ENCODE measurements around the gene TAF1B.
A peak's percentile ranks its signal among the peaks of the same experiment; 100 is the strongest.

Gene TAF1B

GRCh38 chr2:9958057-9958456, 114.8 kb downstream of the TAF1B start:
- Histone ChIP-seq H3K27me3 (replicated peaks; ENCODE audit: control insufficient read depth, insufficient read depth, low read length) (no peaks in the 10 kb centered on the region), H3K36me3 (ENCODE audit: control insufficient read depth, insufficient read depth, low read length, severe bottlenecking) (peaks cover 3% of the 10 kb centered on the region), H3K4me3 (ENCODE audit: low read length) (no peak overlapping the region), H3K4me1 (ENCODE audit: control insufficient read depth, insufficient read depth, low read length) (peaks cover 7% of the 10 kb centered on the region), H3K9ac (ENCODE audit: low read length) (no peak overlapping the region), H3K9me3 (ENCODE audit: control insufficient read depth, low read length) (no peaks in the 10 kb centered on the region)
- DNase-seq (ENCODE audit: low read depth), result no peak

GRCh38 chr2:9959262-9959661, 116.0 kb downstream of the TAF1B start:
- Histone ChIP-seq H3K27me3 (replicated peaks; ENCODE audit: control insufficient read depth, insufficient read depth, low read length) (no peaks in the 10 kb centered on the region), H3K36me3 (ENCODE audit: control insufficient read depth, insufficient read depth, low read length, severe bottlenecking) (peaks cover 3% of the 10 kb centered on the region), H3K4me3 (ENCODE audit: low read length) (no peak overlapping the region), H3K9me3 (ENCODE audit: control insufficient read depth, low read length) (no peaks in the 10 kb centered on the region), H3K9ac (ENCODE audit: low read length) (no peak overlapping the region), H3K4me1 (ENCODE audit: control insufficient read depth, insufficient read depth, low read length) (peaks cover 3% of the 10 kb centered on the region)
- DNase-seq (ENCODE audit: low read depth), result no peak

- H3K9me3 ChIP-seq (ENCODE audit: control insufficient read depth, low read length), result no peaks in the 10 kb centered on the region
- H3K36me3 ChIP-seq (ENCODE audit: control insufficient read depth, insufficient read depth, low read length, severe bottlenecking), result peaks cover 8% of the 10 kb centered on the region
- no peak overlapping the region for H3K4me3 ChIP-seq (ENCODE audit: low read length)
- no peaks in the 10 kb centered on the region for H3K4me1 ChIP-seq (ENCODE audit: control insufficient read depth, insufficient read depth, low read length)
- no peak for DNase-seq (ENCODE audit: low read depth)
- no peak overlapping the region for H3K9ac ChIP-seq (ENCODE audit: low read length)
- no peaks in the 10 kb centered on the region for H3K27me3 ChIP-seq (replicated peaks; ENCODE audit: control insufficient read depth, insufficient read depth, low read length)
Observed at GRCh38 chr2:9961013-9961412, 117.7 kb downstream of the TAF1B start.

- Histone ChIP-seq H3K27me3 (replicated peaks; ENCODE audit: control insufficient read depth, insufficient read depth, low read length) (no peaks in the 10 kb centered on the region), H3K4me1 (ENCODE audit: control insufficient read depth, insufficient read depth, low read length) (no peaks in the 10 kb centered on the region), H3K36me3 (ENCODE audit: control insufficient read depth, insufficient read depth, low read length, severe bottlenecking) (peaks cover 8% of the 10 kb centered on the region), H3K9ac (ENCODE audit: low read length) (no peak overlapping the region), H3K9me3 (ENCODE audit: control insufficient read depth, low read length) (no peaks in the 10 kb centered on the region), H3K4me3 (ENCODE audit: low read length) (no peak overlapping the region)
- DNase-seq (ENCODE audit: low read depth), result no peak
Observed at GRCh38 chr2:9964334-9964980, 121.2 kb downstream of the TAF1B start.

GRCh38 chr2:9965119-9965822, 122.0 kb downstream of the TAF1B start:
- no peak for DNase-seq (ENCODE audit: low read depth)
- Histone ChIP-seq H3K4me3 (ENCODE audit: low read length) (no peak overlapping the region), H3K4me1 (ENCODE audit: control insufficient read depth, insufficient read depth, low read length) (peaks cover 2% of the 10 kb centered on the region)

GRCh38 chr2:9966491-9967022, 123.3 kb downstream of the TAF1B start:
- Histone ChIP-seq H3K27me3 (replicated peaks; ENCODE audit: control insufficient read depth, insufficient read depth, low read length) (no peaks in the 10 kb centered on the region), H3K4me1 (ENCODE audit: control insufficient read depth, insufficient read depth, low read length) (peaks cover 14% of the 10 kb centered on the region), H3K9me3 (ENCODE audit: control insufficient read depth, low read length) (no peaks in the 10 kb centered on the region), H3K36me3 (ENCODE audit: control insufficient read depth, insufficient read depth, low read length, severe bottlenecking) (peaks cover 8% of the 10 kb centered on the region), H3K9ac (ENCODE audit: low read length) (no peak overlapping the region), H3K4me3 (ENCODE audit: low read length) (no peak overlapping the region)
- no peak for DNase-seq (ENCODE audit: low read depth)

More at GRCh38 chr2:9965119-9965822, 122.0 kb downstream of the TAF1B start:
- Histone ChIP-seq H3K9me3 (ENCODE audit: control insufficient read depth, low read length) (no peaks in the 10 kb centered on the region), H3K36me3 (ENCODE audit: control insufficient read depth, insufficient read depth, low read length, severe bottlenecking) (peaks cover 8% of the 10 kb centered on the region), H3K27me3 (replicated peaks; ENCODE audit: control insufficient read depth, insufficient read depth, low read length) (no peaks in the 10 kb centered on the region), H3K9ac (ENCODE audit: low read length) (no peak overlapping the region)

GRCh38 chr2:9967053-9967775, 123.9 kb downstream of the TAF1B start:
- Histone ChIP-seq H3K9ac (ENCODE audit: low read length) (no peak overlapping the region), H3K27me3 (replicated peaks; ENCODE audit: control insufficient read depth, insufficient read depth, low read length) (no peaks in the 10 kb centered on the region), H3K36me3 (ENCODE audit: control insufficient read depth, insufficient read depth, low read length, severe bottlenecking) (peaks cover 8% of the 10 kb centered on the region), H3K9me3 (ENCODE audit: control insufficient read depth, low read length) (no peaks in the 10 kb centered on the region), H3K4me1 (ENCODE audit: control insufficient read depth, insufficient read depth, low read length) (peaks cover 19% of the 10 kb centered on the region), H3K4me3 (ENCODE audit: low read length) (no peak overlapping the region)
- no peak for DNase-seq (ENCODE audit: low read depth)

- peaks cover 33% of the 10 kb centered on the region for H3K4me1 ChIP-seq (ENCODE audit: control insufficient read depth, insufficient read depth, low read length)
- no peak overlapping the region for H3K9ac ChIP-seq (ENCODE audit: low read length)
- no peak for DNase-seq (ENCODE audit: low read depth)
- H3K9me3 ChIP-seq (ENCODE audit: control insufficient read depth, low read length), result no peaks in the 10 kb centered on the region
- no peak overlapping the region for H3K4me3 ChIP-seq (ENCODE audit: low read length)
- H3K27me3 ChIP-seq (replicated peaks; ENCODE audit: control insufficient read depth, insufficient read depth, low read length), result no peaks in the 10 kb centered on the region
- peaks cover 8% of the 10 kb centered on the region for H3K36me3 ChIP-seq (ENCODE audit: control insufficient read depth, insufficient read depth, low read length, severe bottlenecking)
Observed at GRCh38 chr2:9968553-9969497, 125.6 kb downstream of the TAF1B start.

GRCh38 chr2:9970200-9971044, 127.1 kb downstream of the TAF1B start:
- Histone ChIP-seq H3K9me3 (ENCODE audit: control insufficient read depth, low read length) (no peaks in the 10 kb centered on the region), H3K36me3 (ENCODE audit: control insufficient read depth, insufficient read depth, low read length, severe bottlenecking) (peaks cover 2% of the 10 kb centered on the region), H3K9ac (ENCODE audit: low read length) (peak overlapping the region; percentile 55), H3K4me1 (ENCODE audit: control insufficient read depth, insufficient read depth, low read length) (peaks cover 43% of the 10 kb centered on the region), H3K4me3 (ENCODE audit: low read length) (peak overlapping the region; percentile 20), H3K27me3 (replicated peaks; ENCODE audit: control insufficient read depth, insufficient read depth, low read length) (no peaks in the 10 kb centered on the region)
- peak; percentile 56 for DNase-seq (ENCODE audit: low read depth)

All from adipocyte (in vitro differentiated cells).